ENCODE data around the gene PRDM9. TPM values are rescaled to one million over a fixed set of nuclear protein-coding genes. Genes with fewer than 3 reads are reported as not detected.
"Not testable (repeated sequence)": the region's sequence is repeated elsewhere in the genome, so short reads cannot be mapped to it uniquely, and the experiment has no call there.

The PRDM9 gene
- total RNA-seq = under 1 TPM in 3 of 8 experiments, not detected in 5; 0.05 to 0.28 (median 0.05) TPM

- peak in 3 of 8 experiments; percentile 50 to 94 (median 59) for ATAC-seq (replicated peaks in 6 of 8)
- in situ Hi-C loops (cut with MboI; ENCODE audit: low pct_unique_long_range_greater_than_20kb in 2 of 9, low sequenced_read_pairs in 9 of 9, unreplicated experiment in 9 of 9) = no loop called here
- 91 to 100% (median 100%) methylated on average over 1 to 5 of the region's 27 CpGs; no CpG with 5 or more reads in 7 of the 10 experiments for WGBS, 10 experiments
- no peaks in the 10 kb centered on the region for H3K4me1 ChIP-seq (replicated peaks in 1 of 2)
- H3K27ac ChIP-seq = no peak within 1 kb of the TSS
- no peak within 1 kb of the TSS for H3K4me3 ChIP-seq
These were observed at the start of gene PRDM9 for GRCh38 chr5:23507278-23507685. Gene PRDM9, plus strand, starts transcription at chr5:23507609. Its CDS starts 1,425 bp downstream, at chr5:23509034.

GRCh38 chr5:23457780-23458179 lies 49.6 kb upstream of the PRDM9 start:
- ATAC-seq (replicated peaks in 6 of 8) = no peak
- 5 to 93% (median 87%) methylated on average over 2 to 3 of the region's 3 CpGs for WGBS, 10 experiments
- in situ Hi-C loops (cut with MboI; ENCODE audit: low pct_unique_long_range_greater_than_20kb in 2 of 9, low sequenced_read_pairs in 9 of 9, unreplicated experiment in 9 of 9) = no loop called here
- Histone ChIP-seq H3K4me3 (no peak overlapping the region), H3K4me1 (replicated peaks in 1 of 2) (peaks cover 0 to 2% of the 10 kb centered on the region in 2 donors), H3K27ac (no peak overlapping the region)

- ATAC-seq (replicated peaks in 6 of 8) = no peak
- no peak overlapping the region for H3K27ac ChIP-seq
- peaks cover 0 to 2% of the 10 kb centered on the region in 2 donors for H3K4me1 ChIP-seq (replicated peaks in 1 of 2)
- WGBS, 10 experiments = 12 to 100% (median 30%) methylated on average over 1 to 3 of the region's 3 CpGs; no CpG with 5 or more reads in 3 of the 10 experiments
- no peak overlapping the region for H3K4me3 ChIP-seq
- in situ Hi-C loops (cut with MboI; ENCODE audit: low pct_unique_long_range_greater_than_20kb in 2 of 9, low sequenced_read_pairs in 9 of 9, unreplicated experiment in 9 of 9) = no loop called here
These were observed 48.2 kb upstream of the PRDM9 start for GRCh38 chr5:23459214-23459613.

- ATAC-seq (replicated peaks in 6 of 8) = no peak
- in situ Hi-C loops (cut with MboI; ENCODE audit: low pct_unique_long_range_greater_than_20kb in 2 of 9, low sequenced_read_pairs in 9 of 9, unreplicated experiment in 9 of 9) = no loop called here
- Histone ChIP-seq H3K4me3 (no peak overlapping the region), H3K27ac (no peak overlapping the region), H3K4me1 (replicated peaks in 1 of 2) (peaks cover 0 to 2% of the 10 kb centered on the region in 2 donors)
- WGBS, 10 experiments = 0 to 100% (median 81%) methylated on average over 1 of the region's 1 CpG
These were observed 45.8 kb upstream of the PRDM9 start for GRCh38 chr5:23461576-23461975.

GRCh38 chr5:23466401-23466912 lies 41.0 kb upstream of the PRDM9 start:
- no peak overlapping the region for H3K27ac ChIP-seq
- ATAC-seq (replicated peaks in 6 of 8) = peak in 6 of 8 experiments; percentile 48 to 83 (median 65)
- 0 to 100% (median 76%) methylated on average over 2 of the region's 2 CpGs; no CpG with 5 or more reads in 1 of the 10 experiments for WGBS, 10 experiments
- H3K4me3 ChIP-seq = no peak overlapping the region
- in situ Hi-C loops (cut with MboI; ENCODE audit: low pct_unique_long_range_greater_than_20kb in 2 of 9, low sequenced_read_pairs in 9 of 9, unreplicated experiment in 9 of 9) = no loop called here
- H3K4me1 ChIP-seq (replicated peaks in 1 of 2) = peaks cover 0 to under 1% of the 10 kb centered on the region in 2 donors

- H3K4me3 ChIP-seq = no peak overlapping the region
- ATAC-seq (replicated peaks in 6 of 8) = no peak
- in situ Hi-C loops (cut with MboI; ENCODE audit: low pct_unique_long_range_greater_than_20kb in 2 of 9, low sequenced_read_pairs in 9 of 9, unreplicated experiment in 9 of 9) = no loop called here
These were observed 38.8 kb upstream of the PRDM9 start for GRCh38 chr5:23468658-23469057.

GRCh38 chr5:23473915-23474314 lies 33.5 kb upstream of the PRDM9 start:
- ATAC-seq (replicated peaks in 6 of 8) = no peak
- Histone ChIP-seq H3K4me1 (replicated peaks in 1 of 2) (no peaks in the 10 kb centered on the region), H3K27ac (no peak overlapping the region), H3K4me3 (no peak overlapping the region)
- in situ Hi-C loops (cut with MboI; ENCODE audit: low pct_unique_long_range_greater_than_20kb in 2 of 9, low sequenced_read_pairs in 9 of 9, unreplicated experiment in 9 of 9) = no loop called here

More at GRCh38 chr5:23468658-23469057, 38.8 kb upstream of the PRDM9 start:
- 0 to 94% (median 54%) methylated on average over 2 to 3 of the region's 3 CpGs; no CpG with 5 or more reads in 2 of the 10 experiments for WGBS, 10 experiments
- Histone ChIP-seq H3K27ac (no peak overlapping the region), H3K4me1 (replicated peaks in 1 of 2) (no peaks in the 10 kb centered on the region)

GRCh38 chr5:23474315-23474714 lies 33.1 kb upstream of the PRDM9 start:
- no peaks in the 10 kb centered on the region for H3K4me1 ChIP-seq (replicated peaks in 1 of 2)
- in situ Hi-C loops (cut with MboI; ENCODE audit: low pct_unique_long_range_greater_than_20kb in 2 of 9, low sequenced_read_pairs in 9 of 9, unreplicated experiment in 9 of 9) = no loop called here
- WGBS, 10 experiments = 0 to 75% (median 21%) methylated on average over 1 of the region's 1 CpG; no CpG with 5 or more reads in 4 of the 10 experiments

GRCh38 chr5:23476580-23476979 lies 30.8 kb upstream of the PRDM9 start:
- WGBS, 10 experiments = 0 to 100% (median 56%) methylated on average over 1 of the region's 1 CpG; no CpG with 5 or more reads in 2 of the 10 experiments
- Histone ChIP-seq H3K4me3 (no peak overlapping the region), H3K27ac (no peak overlapping the region), H3K4me1 (replicated peaks in 1 of 2) (no peaks in the 10 kb centered on the region)
- in situ Hi-C loops (cut with MboI; ENCODE audit: low pct_unique_long_range_greater_than_20kb in 2 of 9, low sequenced_read_pairs in 9 of 9, unreplicated experiment in 9 of 9) = no loop called here
- no peak for ATAC-seq (replicated peaks in 6 of 8)

More at GRCh38 chr5:23474315-23474714, 33.1 kb upstream of the PRDM9 start:
- Histone ChIP-seq H3K4me3 (no peak overlapping the region), H3K27ac (no peak overlapping the region)
- ATAC-seq (replicated peaks in 6 of 8) = no peak

- Histone ChIP-seq H3K4me3 (no peak overlapping the region), H3K27ac (no peak overlapping the region), H3K4me1 (replicated peaks in 1 of 2) (no peaks in the 10 kb centered on the region)
- no peak for ATAC-seq (replicated peaks in 6 of 8)
- 0 to 100% (median 88%) methylated on average over 1 to 2 of the region's 2 CpGs; no CpG with 5 or more reads in 4 of the 10 experiments for WGBS, 10 experiments
- in situ Hi-C loops (cut with MboI; ENCODE audit: low pct_unique_long_range_greater_than_20kb in 2 of 9, low sequenced_read_pairs in 9 of 9, unreplicated experiment in 9 of 9) = no loop called here
These were observed 24.8 kb upstream of the PRDM9 start for GRCh38 chr5:23482642-23483041.

GRCh38 chr5:23483090-23483489 lies 24.3 kb upstream of the PRDM9 start:
- in situ Hi-C loops (cut with MboI; ENCODE audit: low pct_unique_long_range_greater_than_20kb in 2 of 9, low sequenced_read_pairs in 9 of 9, unreplicated experiment in 9 of 9) = no loop called here
- ATAC-seq (replicated peaks in 6 of 8) = peak in 1 of 8 experiments; percentile 54
- Histone ChIP-seq H3K4me3 (no peak overlapping the region), H3K27ac (no peak overlapping the region), H3K4me1 (replicated peaks in 1 of 2) (no peaks in the 10 kb centered on the region)
- 8 to 100% (median 97%) methylated on average over 1 to 2 of the region's 2 CpGs; no CpG with 5 or more reads in 2 of the 10 experiments for WGBS, 10 experiments

- H3K27ac ChIP-seq = no peak overlapping the region
- WGBS, 10 experiments = 21 to 82% (median 66%) methylated on average over 2 to 5 of the region's 5 CpGs
- no peaks in the 10 kb centered on the region for H3K4me1 ChIP-seq (replicated peaks in 1 of 2)
- in situ Hi-C loops (cut with MboI; ENCODE audit: low pct_unique_long_range_greater_than_20kb in 2 of 9, low sequenced_read_pairs in 9 of 9, unreplicated experiment in 9 of 9) = no loop called here
- H3K4me3 ChIP-seq = no peak overlapping the region
- peak in 3 of 8 experiments; percentile 48 to 83 (median 73) for ATAC-seq (replicated peaks in 6 of 8)
These were observed 23.3 kb upstream of the PRDM9 start for GRCh38 chr5:23484096-23484495.

GRCh38 chr5:23486227-23486626 lies 21.2 kb upstream of the PRDM9 start:
- ATAC-seq (replicated peaks in 6 of 8); in situ Hi-C loops (cut with MboI; ENCODE audit: low pct_unique_long_range_greater_than_20kb in 2 of 9, low sequenced_read_pairs in 9 of 9, unreplicated experiment in 9 of 9); H3K27ac ChIP-seq; H3K4me3 ChIP-seq; H3K4me1 ChIP-seq (replicated peaks in 1 of 2): not testable (repeated sequence)
- WGBS, 10 experiments = 0 to 100% (median 80%) methylated on average over 1 to 2 of the region's 2 CpGs; no CpG with 5 or more reads in 3 of the 10 experiments

- H3K27ac ChIP-seq = no peak overlapping the region
- 0 to 100% (median 41%) methylated on average over 1 of the region's 1 CpG for WGBS, 10 experiments
- in situ Hi-C loops (cut with MboI; ENCODE audit: low pct_unique_long_range_greater_than_20kb in 2 of 9, low sequenced_read_pairs in 9 of 9, unreplicated experiment in 9 of 9) = no loop called here
- no peak for ATAC-seq (replicated peaks in 6 of 8)
- H3K4me1 ChIP-seq (replicated peaks in 1 of 2) = no peaks in the 10 kb centered on the region
- no peak overlapping the region for H3K4me3 ChIP-seq
These were observed 16.4 kb upstream of the PRDM9 start for GRCh38 chr5:23490993-23491392.
